ENCODE data around the gene SYT17.
"Not testable (repeated sequence)": the region's sequence is repeated elsewhere in the genome, so short reads cannot be mapped to it uniquely, and the experiment has no call there.

The SYT17 gene

GRCh38 chr16:19175492-19176262, 7.6 kb downstream of the SYT17 start:
- DNase-seq = no peak

- no peak for DNase-seq
These were observed 9.2 kb downstream of the SYT17 start for GRCh38 chr16:19177111-19177739.

- DNase-seq = peak; percentile 35
These were observed 11.8 kb downstream of the SYT17 start for GRCh38 chr16:19179546-19180490.

- DNase-seq = no peak
These were observed 12.7 kb downstream of the SYT17 start for GRCh38 chr16:19180741-19181140.

GRCh38 chr16:19182481-19182880, 14.4 kb downstream of the SYT17 start:
- no peak for DNase-seq

GRCh38 chr16:19183187-19183586, 15.1 kb downstream of the SYT17 start:
- no peak for DNase-seq

- DNase-seq = no peak
These were observed 16.9 kb downstream of the SYT17 start for GRCh38 chr16:19184823-19185509.

- DNase-seq = no peak
These were observed 17.4 kb downstream of the SYT17 start for GRCh38 chr16:19185510-19185851.

GRCh38 chr16:19186408-19186807, 18.4 kb downstream of the SYT17 start:
- DNase-seq = no peak

- DNase-seq = not testable (repeated sequence)
These were observed 19.9 kb downstream of the SYT17 start for GRCh38 chr16:19187961-19188360.

GRCh38 chr16:19188406-19188805, 20.4 kb downstream of the SYT17 start:
- no peak for DNase-seq

GRCh38 chr16:19192865-19193264, 24.8 kb downstream of the SYT17 start:
- DNase-seq = no peak

- DNase-seq = no peak
These were observed 28.8 kb downstream of the SYT17 start for GRCh38 chr16:19196871-19197270.

- no peak for DNase-seq
These were observed 35.4 kb downstream of the SYT17 start for GRCh38 chr16:19203374-19203966.

- no peak for DNase-seq
These were observed 42.4 kb downstream of the SYT17 start for GRCh38 chr16:19210280-19210924.

GRCh38 chr16:19210968-19211367, 42.9 kb downstream of the SYT17 start:
- no peak for DNase-seq

GRCh38 chr16:19212059-19212458, 44.0 kb downstream of the SYT17 start:
- no peak for DNase-seq

GRCh38 chr16:19213885-19214284, 45.8 kb downstream of the SYT17 start:
- no peak for DNase-seq

- no peak for DNase-seq
These were observed 47.7 kb downstream of the SYT17 start for GRCh38 chr16:19215705-19216104.

GRCh38 chr16:19218581-19218980, 50.5 kb downstream of the SYT17 start:
- no peak for DNase-seq

GRCh38 chr16:19219836-19220235, 51.8 kb downstream of the SYT17 start:
- no peak for DNase-seq
